Type B pancreatic cell (in vitro differentiated cells): Measurements from ENCODE around the gene GNG2. TPM values are rescaled to one million over a fixed set of nuclear protein-coding genes. Genes with fewer than 3 reads are reported as not detected.

Experiments
- DNase-seq: peaks from one replicate; pipeline ENCODE4 v3.0.0; 2021; ENCODE audit warnings: mixed read lengths; ENCODE audit not compliant: unreplicated experiment; ENCODE audit errors: extremely low spot score
- H3K27ac Mint-ChIP-seq: 2 replicates; pipeline ENCODE4 v1.8.0; 2021; ENCODE audit warnings: mild to moderate bottlenecking, mixed read lengths
- H3K27me3 Mint-ChIP-seq: 2 replicates; pipeline ENCODE4 v1.8.0; 2021; ENCODE audit warnings: mixed read lengths
- H3K36me3 Mint-ChIP-seq: 2 replicates; pipeline ENCODE4 v1.8.0; 2021; ENCODE audit warnings: mixed read lengths
- H3K4me1 Mint-ChIP-seq: one replicate; pipeline ENCODE4 v1.8.0; 2021; ENCODE audit warnings: mixed read lengths; ENCODE audit not compliant: unreplicated experiment
- H3K4me3 Mint-ChIP-seq: 2 replicates; pipeline ENCODE4 v1.8.0; 2021; ENCODE audit warnings: mild to moderate bottlenecking, mixed read lengths
- H3K9me3 Mint-ChIP-seq: 2 replicates; pipeline ENCODE4 v1.8.0; 2021; ENCODE audit warnings: mixed read lengths
- total RNA-seq: library from RNA; stranded (reverse); gene quantifications from 2 replicates; pipeline ENCODE4 v1.2.1, GENCODE V29; 2021; ENCODE audit warnings: low replicate concordance
- TF ChIP-seq, protein P1 (sequence below): fragments of 200-600 bp; sonication (generic); conservative IDR thresholded peaks from 2 replicates; pipeline ENCODE4 v1.5.0; 2021; ENCODE audit warnings: antibody characterized with exemption, mild to moderate bottlenecking

Gene GNG2
- total RNA-seq, 1 donor from 2014 or later = 45.3 TPM

DNA sequence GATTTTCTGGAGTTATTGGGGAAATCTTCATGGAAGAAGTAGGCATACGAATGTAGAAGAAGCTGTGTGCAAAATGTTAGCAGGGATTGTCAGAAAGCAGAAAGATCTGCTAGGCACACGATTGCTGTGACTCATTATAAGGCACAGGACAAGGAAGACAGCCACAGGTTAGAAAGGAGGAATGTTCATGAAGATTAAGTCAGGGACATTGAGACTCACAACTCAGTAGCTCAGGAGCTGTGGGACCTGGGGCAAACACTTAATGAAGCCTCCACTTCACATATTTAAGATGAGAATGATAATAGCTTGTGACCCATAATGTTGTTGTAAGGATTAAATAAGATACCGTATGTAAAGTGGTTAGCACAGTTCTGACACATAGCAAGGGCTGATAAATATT lies 102.3 kb downstream of the GNG2 start:
- TF ChIP-seq, protein P1, sequence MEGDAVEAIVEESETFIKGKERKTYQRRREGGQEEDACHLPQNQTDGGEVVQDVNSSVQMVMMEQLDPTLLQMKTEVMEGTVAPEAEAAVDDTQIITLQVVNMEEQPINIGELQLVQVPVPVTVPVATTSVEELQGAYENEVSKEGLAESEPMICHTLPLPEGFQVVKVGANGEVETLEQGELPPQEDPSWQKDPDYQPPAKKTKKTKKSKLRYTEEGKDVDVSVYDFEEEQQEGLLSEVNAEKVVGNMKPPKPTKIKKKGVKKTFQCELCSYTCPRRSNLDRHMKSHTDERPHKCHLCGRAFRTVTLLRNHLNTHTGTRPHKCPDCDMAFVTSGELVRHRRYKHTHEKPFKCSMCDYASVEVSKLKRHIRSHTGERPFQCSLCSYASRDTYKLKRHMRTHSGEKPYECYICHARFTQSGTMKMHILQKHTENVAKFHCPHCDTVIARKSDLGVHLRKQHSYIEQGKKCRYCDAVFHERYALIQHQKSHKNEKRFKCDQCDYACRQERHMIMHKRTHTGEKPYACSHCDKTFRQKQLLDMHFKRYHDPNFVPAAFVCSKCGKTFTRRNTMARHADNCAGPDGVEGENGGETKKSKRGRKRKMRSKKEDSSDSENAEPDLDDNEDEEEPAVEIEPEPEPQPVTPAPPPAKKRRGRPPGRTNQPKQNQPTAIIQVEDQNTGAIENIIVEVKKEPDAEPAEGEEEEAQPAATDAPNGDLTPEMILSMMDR = no peak
- H3K27ac Mint-ChIP-seq = no peak overlapping the region
- peaks cover 21% of the 10 kb centered on the region for H3K36me3 Mint-ChIP-seq
- no peak overlapping the region for H3K4me3 Mint-ChIP-seq
- H3K9me3 Mint-ChIP-seq = peaks cover 23% of the 10 kb centered on the region
- no peak for DNase-seq
- H3K27me3 Mint-ChIP-seq = no peaks in the 10 kb centered on the region
- peaks cover 11% of the 10 kb centered on the region for H3K4me1 Mint-ChIP-seq

DNA sequence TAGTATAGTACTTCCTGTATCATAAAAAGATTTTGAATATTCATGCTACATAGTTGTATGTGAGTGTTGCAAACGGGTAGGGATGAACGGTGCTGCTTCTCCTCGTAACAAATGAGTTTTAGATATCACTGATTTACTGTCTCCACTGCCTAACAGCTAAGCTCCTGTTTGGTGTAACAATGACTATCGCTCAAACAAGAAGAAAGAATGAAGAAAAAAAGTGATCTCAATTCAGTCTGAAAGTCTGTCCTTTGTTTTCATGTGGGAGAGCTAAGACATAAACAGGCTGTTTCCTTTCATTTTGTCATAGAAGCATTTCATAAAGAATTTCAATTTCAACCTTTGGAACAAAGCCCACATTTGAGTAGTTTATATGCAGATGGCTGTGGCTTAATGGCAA lies 102.9 kb downstream of the GNG2 start:
- TF ChIP-seq, protein P1 = no peak
- peaks cover 20% of the 10 kb centered on the region for H3K9me3 Mint-ChIP-seq
- H3K27me3 Mint-ChIP-seq = no peaks in the 10 kb centered on the region
- DNase-seq = no peak
- peak overlapping the region; percentile 13 for H3K4me3 Mint-ChIP-seq
- H3K4me1 Mint-ChIP-seq = peaks cover 12% of the 10 kb centered on the region
- peaks cover 21% of the 10 kb centered on the region for H3K36me3 Mint-ChIP-seq
- H3K27ac Mint-ChIP-seq = no peak overlapping the region

DNA sequence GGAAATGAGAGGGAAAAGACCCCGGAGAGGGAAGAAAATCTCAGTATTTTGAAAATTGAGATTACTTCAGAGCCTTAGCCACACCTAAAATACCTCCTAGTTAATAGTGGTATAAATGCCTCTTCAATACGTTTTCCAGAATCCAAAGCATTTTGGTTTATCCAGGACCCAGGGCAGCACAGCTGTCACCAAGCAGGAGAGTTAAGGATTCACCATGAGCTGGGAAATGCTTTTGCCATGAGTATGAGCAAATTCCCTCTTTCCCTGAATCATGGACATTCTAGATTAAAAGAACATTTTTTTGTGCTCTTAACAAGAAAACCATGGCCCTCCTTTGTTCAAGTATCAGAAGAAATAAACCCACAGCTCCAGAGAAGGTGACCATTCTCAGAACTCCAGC lies 107.1 kb downstream of the GNG2 start:
- Mint-ChIP-seq H3K27ac (no peak overlapping the region), H3K4me3 (no peak overlapping the region), H3K27me3 (no peaks in the 10 kb centered on the region), H3K9me3 (no peaks in the 10 kb centered on the region), H3K4me1 (peaks cover 15% of the 10 kb centered on the region), H3K36me3 (no peaks in the 10 kb centered on the region)
- TF ChIP-seq, protein P1 = no peak
- no peak for DNase-seq

DNA sequence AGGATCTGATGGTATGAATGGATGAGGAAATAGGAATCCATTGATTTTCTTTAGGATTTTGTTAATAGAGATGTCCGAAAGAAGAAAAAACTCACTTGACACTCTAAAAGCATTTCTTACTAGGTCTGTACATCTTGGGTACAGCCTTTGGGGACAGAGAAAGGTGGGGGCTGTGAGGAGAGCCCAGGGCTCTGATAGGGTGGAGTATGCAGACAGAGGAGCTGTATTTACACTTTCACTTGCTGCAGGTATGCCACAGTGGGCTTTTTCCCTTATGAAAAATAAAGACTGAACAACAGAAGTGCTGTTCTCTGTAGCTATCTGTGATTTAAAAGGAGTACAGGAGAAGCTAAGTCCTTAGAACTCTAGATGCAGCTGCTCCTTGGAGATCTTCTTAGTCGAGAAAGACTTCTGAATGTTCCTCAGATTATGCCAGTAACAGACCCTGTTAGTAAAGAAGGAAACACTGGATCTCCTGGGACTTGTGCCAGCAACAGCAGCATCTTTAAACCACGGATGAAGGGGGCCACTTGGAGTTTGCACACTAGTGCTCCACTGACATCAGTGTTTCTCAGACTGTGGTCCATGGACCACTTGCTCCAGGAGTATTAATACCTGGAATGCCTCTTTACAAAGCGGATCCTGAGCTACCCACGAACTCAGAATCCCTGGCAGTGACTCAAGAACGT lies 109.6 kb downstream of the GNG2 start:
- Mint-ChIP-seq H3K9me3 (no peaks in the 10 kb centered on the region), H3K4me1 (peaks cover 7% of the 10 kb centered on the region), H3K27me3 (no peaks in the 10 kb centered on the region), H3K27ac (no peak overlapping the region), H3K4me3 (no peak overlapping the region), H3K36me3 (no peaks in the 10 kb centered on the region)
- DNase-seq = no peak
- TF ChIP-seq, protein P1 = no peak

DNA sequence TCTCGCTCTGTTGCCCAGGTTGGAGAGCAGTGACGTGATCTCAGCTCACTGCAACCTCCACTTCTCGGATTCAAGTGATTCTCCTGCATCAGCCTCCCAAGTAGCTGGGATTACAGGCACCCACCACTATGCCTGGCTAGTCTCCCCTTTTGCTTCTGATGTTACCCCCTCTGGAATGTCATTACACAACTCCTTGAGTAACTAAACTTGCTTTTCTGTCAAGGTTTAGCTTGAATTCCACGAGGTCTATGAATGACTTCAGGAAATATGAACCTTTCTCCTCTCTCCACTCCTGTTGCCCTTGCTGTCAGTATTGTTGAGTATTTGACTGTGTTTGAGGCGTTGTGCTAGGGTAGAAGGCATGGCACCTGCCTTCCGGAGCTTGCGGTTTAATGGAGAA lies 112.2 kb downstream of the GNG2 start:
- H3K27ac Mint-ChIP-seq = no peak overlapping the region
- H3K4me3 Mint-ChIP-seq = no peak overlapping the region
- DNase-seq = no peak
- TF ChIP-seq, protein P1 = no peak
- no peaks in the 10 kb centered on the region for H3K27me3 Mint-ChIP-seq
- peaks cover 7% of the 10 kb centered on the region for H3K4me1 Mint-ChIP-seq
- no peaks in the 10 kb centered on the region for H3K9me3 Mint-ChIP-seq
- no peaks in the 10 kb centered on the region for H3K36me3 Mint-ChIP-seq
